ENCODE results near the gene ADGRG6. TPM values are rescaled to one million over a fixed set of nuclear protein-coding genes. Genes with fewer than 3 reads are reported as not detected.

Gene ADGRG6
- total RNA-seq, 1 experiment from 2014 or later, result 2.5 TPM

DNA sequence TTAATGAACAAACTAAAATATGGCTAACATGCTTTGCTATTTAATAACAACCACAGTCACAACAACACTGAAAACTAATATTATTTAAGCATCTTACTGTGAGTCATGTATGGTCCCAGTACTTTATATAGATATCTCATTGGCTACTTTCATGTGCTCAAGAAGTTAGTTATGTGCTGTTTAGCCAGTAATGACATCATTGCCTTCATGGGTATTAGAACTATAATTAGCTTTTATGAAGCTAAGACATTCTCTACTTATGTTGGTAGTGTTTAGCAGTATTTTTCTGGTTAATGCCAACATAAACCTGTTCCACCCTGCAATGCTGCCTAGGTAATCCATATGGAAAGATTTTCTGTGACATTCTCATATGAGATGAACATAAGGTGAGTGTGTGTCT lies 56.1 kb downstream of the ADGRG6 start:
- H3K79me2 ChIP-seq (ENCODE audit: insufficient read depth, low read length), result no peaks in the 10 kb centered on the region
- no peak overlapping the region for H2BK120ac ChIP-seq (ENCODE audit: low read depth, low read length, poor library complexity, severe bottlenecking)
- Mint-ChIP-seq H3K4me3 (no peak overlapping the region), H3K27ac (no peak overlapping the region), H3K4me1 (no peaks in the 10 kb centered on the region), H3K27me3 (ENCODE audit: low read depth) (no peaks in the 10 kb centered on the region), H3K36me3 (ENCODE audit: insufficient read depth in 1 of 3, low read depth in 3 of 3) (no peaks in the 10 kb centered on the region), H3K9me3 (no peaks in the 10 kb centered on the region; a peak in 1 of 5 replicates)
- no peak overlapping the region for H3K27ac ChIP-seq (ENCODE audit: insufficient read length, low read depth, low read length)
- H4K8ac ChIP-seq (replicated peaks; ENCODE audit: insufficient read length, low read depth, low read length), result no peak overlapping the region
- H2AK5ac ChIP-seq (ENCODE audit: insufficient read length, low read length), result no peak overlapping the region
- H4K20me1 ChIP-seq (ENCODE audit: control insufficient read depth, insufficient read depth, insufficient read length), result no peaks in the 10 kb centered on the region
- no peaks in the 10 kb centered on the region for H3K23me2 ChIP-seq (ENCODE audit: insufficient read length, low read depth, low read length, poor library complexity, severe bottlenecking)
- TF ChIP-seq, protein P1, sequence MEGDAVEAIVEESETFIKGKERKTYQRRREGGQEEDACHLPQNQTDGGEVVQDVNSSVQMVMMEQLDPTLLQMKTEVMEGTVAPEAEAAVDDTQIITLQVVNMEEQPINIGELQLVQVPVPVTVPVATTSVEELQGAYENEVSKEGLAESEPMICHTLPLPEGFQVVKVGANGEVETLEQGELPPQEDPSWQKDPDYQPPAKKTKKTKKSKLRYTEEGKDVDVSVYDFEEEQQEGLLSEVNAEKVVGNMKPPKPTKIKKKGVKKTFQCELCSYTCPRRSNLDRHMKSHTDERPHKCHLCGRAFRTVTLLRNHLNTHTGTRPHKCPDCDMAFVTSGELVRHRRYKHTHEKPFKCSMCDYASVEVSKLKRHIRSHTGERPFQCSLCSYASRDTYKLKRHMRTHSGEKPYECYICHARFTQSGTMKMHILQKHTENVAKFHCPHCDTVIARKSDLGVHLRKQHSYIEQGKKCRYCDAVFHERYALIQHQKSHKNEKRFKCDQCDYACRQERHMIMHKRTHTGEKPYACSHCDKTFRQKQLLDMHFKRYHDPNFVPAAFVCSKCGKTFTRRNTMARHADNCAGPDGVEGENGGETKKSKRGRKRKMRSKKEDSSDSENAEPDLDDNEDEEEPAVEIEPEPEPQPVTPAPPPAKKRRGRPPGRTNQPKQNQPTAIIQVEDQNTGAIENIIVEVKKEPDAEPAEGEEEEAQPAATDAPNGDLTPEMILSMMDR (conservative IDR thresholded peaks at IDR 0.05), result no peak
- H3K79me1 ChIP-seq (ENCODE audit: insufficient read depth, low read depth, low read length, poor library complexity, severe bottlenecking), result no peaks in the 10 kb centered on the region
- H3K4me1 ChIP-seq (ENCODE audit: insufficient read depth, low read length), result no peaks in the 10 kb centered on the region; the same call in 1 of the 2 replicates
- H3K56ac ChIP-seq (ENCODE audit: insufficient read length, low read depth, low read length), result no peak overlapping the region
- H3K4ac ChIP-seq (ENCODE audit: low read depth, low read length), result no peak overlapping the region
- no peak overlapping the region for H3T11ph ChIP-seq (ENCODE audit: low read length)
- H2BK5ac ChIP-seq (ENCODE audit: insufficient read length, low read length), result no peak overlapping the region
- no peak overlapping the region for H3K23ac ChIP-seq (ENCODE audit: insufficient read length, low read depth, low read length)
- H2BK20ac ChIP-seq (ENCODE audit: low read depth, low read length, poor library complexity, severe bottlenecking), result no peak overlapping the region
- H3K9ac ChIP-seq (ENCODE audit: extremely low read depth, insufficient read length, low read length), result no peak overlapping the region
- no peaks in the 10 kb centered on the region for H3K9me3 ChIP-seq (ENCODE audit: control insufficient read depth, low read depth, low read length)
- DNase-seq, result no peak
- no peak overlapping the region for H2AFZ ChIP-seq (ENCODE audit: low read length)
- H3K18ac ChIP-seq (ENCODE audit: insufficient read length, low read depth, low read length), result no peak overlapping the region
- H2BK12ac ChIP-seq (ENCODE audit: insufficient read length, low read depth, low read length), result no peak overlapping the region
- H2BK15ac ChIP-seq (ENCODE audit: low read depth, low read length), result no peak overlapping the region
- H3K27me3 ChIP-seq (ENCODE audit: insufficient read depth, low read length), result no peaks in the 10 kb centered on the region
- H4K5ac ChIP-seq (ENCODE audit: insufficient read length, low read depth, low read length), result no peak overlapping the region
- H3K14ac ChIP-seq (ENCODE audit: insufficient read depth, low read length), result no peak overlapping the region
- H4K91ac ChIP-seq (ENCODE audit: insufficient read length, low read depth, low read length), result no peak overlapping the region
- H3K4me2 ChIP-seq (ENCODE audit: insufficient read depth, insufficient read length, low read length), result no peak overlapping the region
